Lung (tissue), 12 donors: ENCODE data around the gene MEGF9. TPM values are rescaled to one million over a fixed set of nuclear protein-coding genes. Genes with fewer than 3 reads are reported as not detected.
"Not testable (repeated sequence)": the region's sequence is repeated elsewhere in the genome, so short reads cannot be mapped to it uniquely, and the experiment has no call there.

ENCODE experiments used
- ATAC-seq: fragments of 200-7000 bp; cut with Tn5 transposase; one replicate; pipeline ENCODE4 v1.9.1; 2020; ENCODE audit warnings: moderate number of reproducible peaks; ENCODE audit not compliant: insufficient read depth, low FRiP score
- DNase-seq, 3 donors: peaks; one replicate each; pipeline ENCODE4 v3.0.0-alpha.2; 2013 to 2017
- H3K27ac ChIP-seq, 2 donors: one replicate each; pipeline ENCODE4 v1.5.1; 2013; ENCODE audit warnings: mild to moderate bottlenecking in 2 of 2, moderate library complexity in 2 of 2, control low read depth in 1 of 2, inconsistent platforms in 1 of 2, low read depth in 1 of 2, low read length in 1 of 2
- H3K27me3 ChIP-seq, 3 donors: one replicate each; pipeline ENCODE4 v1.5.1; 2013; ENCODE audit warnings: low read length in 2 of 3; ENCODE audit not compliant: control insufficient read depth in 3 of 3, insufficient read depth in 3 of 3
- H3K36me3 ChIP-seq, 4 donors: one replicate each; pipeline ENCODE4 v1.5.1; 2013; ENCODE audit warnings: low read length in 4 of 4, mild to moderate bottlenecking in 1 of 4, moderate library complexity in 1 of 4; ENCODE audit not compliant: control insufficient read depth in 4 of 4, insufficient read depth in 4 of 4
- H3K4me1 ChIP-seq, 5 donors: one replicate each; pipeline ENCODE4 v1.5.1; 2013; ENCODE audit warnings: low read length in 5 of 5, mild to moderate bottlenecking in 2 of 5, moderate library complexity in 1 of 5; ENCODE audit not compliant: control insufficient read depth in 5 of 5, insufficient read depth in 5 of 5
- H3K4me3 ChIP-seq: one replicate; pipeline ENCODE4 v1.5.1; 2013; ENCODE audit warnings: mild to moderate bottlenecking, control low read depth, moderate library complexity
- H3K9ac ChIP-seq, 2 donors: one replicate each; pipeline ENCODE4 v1.5.1; 2013; ENCODE audit warnings: low read length in 2 of 2, control low read depth in 1 of 2; ENCODE audit not compliant: insufficient read depth in 1 of 2
- H3K9me3 ChIP-seq, 4 donors: one replicate each; pipeline ENCODE4 v1.5.1; 2013; ENCODE audit warnings: low read length in 3 of 4, mild to moderate bottlenecking in 1 of 4, moderate library complexity in 1 of 4; ENCODE audit not compliant: control insufficient read depth in 4 of 4, insufficient read depth in 3 of 4
- CTCF ChIP-seq: IDR thresholded peaks from 2 replicates; pipeline ENCODE4 v1.5.1; 2012; ENCODE audit warnings: mild to moderate bottlenecking; ENCODE audit errors: control extremely low read depth, extremely low read depth
- WGBS, 2 donors: extraction: QIAGEN DNeasy Blood & Tissue Kit; methylation state at CpG; one replicate each; pipeline ENCODE4 v1.1.7; 2013; 5-methylcytosine and 5-hydroxymethylcytosine counted together
- polyA plus RNA-seq, 2 donors: library from polyadenylated mRNA; stranded (reverse); fragments of 200-250 nt; gene quantifications; one replicate each; pipeline ENCODE4 v1.2.1, GENCODE V29; 2013
- total RNA-seq, 2 donors: library from RNA; depleted of rRNA in 1 of 2; stranded (reverse); fragments of >200 nt in 1 of 2; gene quantifications; one replicate each; pipeline ENCODE4 v1.2.1, GENCODE V29; 2014 to 2021
- donor health status: control.
- donor health status: control.
- donor health status: Bipolar disorder and iron deficiency.
- donor health status: healthy.
- donor health status: DM: yes; HTN: yes; CAD: no.

Gene MEGF9
- total and polyA plus RNA-seq, 4 donors, result 19.2 to 48.3 (median 30.6) TPM

- WGBS, 2 donors, result 16 to 19% methylated on average over 6 of the region's 6 CpGs
- ATAC-seq (peak; percentile 62), DNase-seq (peak; percentile 57 to 67 (median 65))
- Histone ChIP-seq H3K9ac (no peak overlapping the region), H3K36me3 (peaks cover 0 to 5% (median 2%) of the 10 kb centered on the region in 4 donors), H3K4me3 (no peak overlapping the region), H3K27ac (no peak overlapping the region), H3K4me1 (peaks cover 0 to 3% (median 0%) of the 10 kb centered on the region in 5 donors), H3K27me3 (no peaks in the 10 kb centered on the region), H3K9me3 (no peaks in the 10 kb centered on the region)
- TF ChIP-seq CTCF, result peak; percentile 90
Measured at GRCh38 chr9:120755810-120756434, 41.7 kb upstream of the MEGF9 start.

GRCh38 chr9:120755044-120755443, 40.8 kb upstream of the MEGF9 start:
- Histone ChIP-seq H3K9ac (no peak overlapping the region), H3K27ac (no peak overlapping the region), H3K9me3 (no peaks in the 10 kb centered on the region), H3K27me3 (no peaks in the 10 kb centered on the region), H3K4me3 (no peak overlapping the region), H3K36me3 (peaks cover 0 to 3% (median 0%) of the 10 kb centered on the region in 4 donors), H3K4me1 (peaks cover 0 to 3% (median 0%) of the 10 kb centered on the region in 5 donors)
- DNase-seq (no peak), ATAC-seq (no peak)
- TF ChIP-seq CTCF, result no peak
- WGBS, 2 donors, result 99 to 100% methylated on average over 2 of the region's 2 CpGs

- Histone ChIP-seq H3K27me3 (no peaks in the 10 kb centered on the region), H3K9ac (no peak overlapping the region), H3K36me3 (peaks cover 0 to 1% (median 0%) of the 10 kb centered on the region in 4 donors), H3K4me3 (no peak overlapping the region), H3K27ac (no peak overlapping the region), H3K9me3 (no peaks in the 10 kb centered on the region), H3K4me1 (no peaks in the 10 kb centered on the region)
- DNase-seq (no peak), ATAC-seq (no peak)
- no peak for TF ChIP-seq CTCF
- 90 to 98% methylated on average over 5 of the region's 5 CpGs for WGBS, 2 donors
Measured at GRCh38 chr9:120750421-120750820, 36.2 kb upstream of the MEGF9 start.

- not testable (repeated sequence) for H3K4me3 ChIP-seq, H3K4me1 ChIP-seq, H3K27ac ChIP-seq, DNase-seq, H3K36me3 ChIP-seq, H3K27me3 ChIP-seq, H3K9ac ChIP-seq, H3K9me3 ChIP-seq, ATAC-seq
- WGBS, 2 donors, result 96 to 97% methylated on average over 26 of the region's 26 CpGs
Measured at GRCh38 chr9:120746366-120746765, 32.1 kb upstream of the MEGF9 start.
